HG03558 (cell line): ENCODE measurements around the gene MLXIPL.
"Not testable (repeated sequence)": the region's sequence is repeated elsewhere in the genome, so short reads cannot be mapped to it uniquely, and the experiment has no call there.

Source experiments
- ATAC-seq: cut with Tn5 transposase; IDR thresholded peaks from one replicate; pipeline ENCODE4 v1.9.1; 2021; ENCODE audit warnings: moderate number of reproducible peaks; ENCODE audit not compliant: unreplicated experiment; ENCODE audit errors: extremely low read depth

MLXIPL gene

DNA sequence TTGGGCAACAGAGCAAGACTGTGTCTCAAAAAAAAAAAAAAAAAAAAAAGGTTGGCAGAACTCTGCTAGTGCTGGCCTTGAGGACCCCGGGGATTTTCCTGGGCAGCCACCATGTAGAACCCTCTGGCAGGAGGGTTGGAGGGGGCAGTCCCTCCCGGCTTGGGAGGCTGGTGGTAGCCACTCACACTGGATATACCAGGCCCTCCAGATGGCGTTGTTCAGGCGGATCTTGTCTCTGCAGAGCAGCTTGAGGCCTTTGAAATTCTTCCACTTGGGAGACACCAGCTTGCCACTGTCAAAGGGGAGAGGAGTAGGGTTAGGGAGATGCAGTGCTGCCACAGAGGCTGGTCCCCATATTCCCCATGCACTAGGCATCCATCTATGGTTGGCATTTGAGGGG, 8.4 kb downstream of the MLXIPL start:
- no peak for ATAC-seq

DNA sequence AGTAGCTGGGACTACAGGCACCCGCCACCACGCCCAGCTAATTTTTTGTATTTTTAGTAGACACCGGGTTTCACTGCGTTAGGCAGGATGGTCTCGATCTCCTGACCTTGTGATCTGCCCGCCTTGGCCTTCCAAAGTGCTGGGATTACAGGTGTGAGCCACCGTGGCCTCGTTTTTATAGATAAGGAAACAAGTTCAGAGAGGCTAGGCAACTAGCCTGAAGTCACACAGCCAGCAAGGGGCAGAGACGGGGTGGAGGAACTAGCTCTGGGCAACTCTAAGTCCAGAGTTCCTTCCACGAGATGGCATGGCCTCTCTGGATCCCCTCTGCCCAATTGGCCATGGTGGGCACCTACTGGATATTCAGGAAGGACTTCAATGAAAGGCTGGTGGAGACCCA, 9.4 kb downstream of the MLXIPL start:
- not testable (repeated sequence) for ATAC-seq

DNA sequence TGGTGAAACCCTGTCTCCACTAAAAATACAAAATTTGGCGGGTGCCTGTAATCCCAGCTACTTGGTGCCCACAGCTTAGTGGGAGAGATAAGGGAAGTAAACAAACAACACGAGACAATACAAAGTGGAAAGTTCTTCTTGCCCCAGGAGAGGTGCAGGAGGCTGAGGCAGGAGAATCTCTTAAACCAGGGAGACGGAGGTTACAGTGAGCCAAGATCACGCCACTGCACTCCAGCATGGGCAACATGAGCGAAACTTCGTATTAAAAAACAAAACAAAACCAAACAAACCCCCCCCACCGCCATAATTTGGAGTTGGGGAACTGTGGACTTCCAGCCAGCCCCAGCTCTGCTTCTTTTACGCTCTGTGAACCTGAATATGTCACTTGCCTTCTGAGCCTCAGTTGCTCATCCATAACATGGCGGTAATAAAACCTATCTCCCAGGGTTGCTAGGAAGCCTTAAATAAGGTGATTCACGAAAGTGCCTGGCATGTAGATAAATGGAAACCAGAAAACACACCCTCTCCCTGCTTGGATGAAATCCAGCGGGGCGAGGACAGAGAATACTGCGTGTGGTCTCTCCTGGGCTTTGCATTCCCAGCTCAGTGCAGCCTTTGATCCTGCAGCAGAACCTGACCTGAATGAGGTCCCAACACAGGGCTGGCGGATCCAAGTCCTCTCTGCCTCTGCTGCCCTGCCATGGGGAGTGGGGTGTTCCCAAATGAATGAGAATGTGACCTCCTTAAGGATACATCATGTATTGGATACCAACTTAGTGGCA, 10.2 kb downstream of the MLXIPL start:
- no peak for ATAC-seq

DNA sequence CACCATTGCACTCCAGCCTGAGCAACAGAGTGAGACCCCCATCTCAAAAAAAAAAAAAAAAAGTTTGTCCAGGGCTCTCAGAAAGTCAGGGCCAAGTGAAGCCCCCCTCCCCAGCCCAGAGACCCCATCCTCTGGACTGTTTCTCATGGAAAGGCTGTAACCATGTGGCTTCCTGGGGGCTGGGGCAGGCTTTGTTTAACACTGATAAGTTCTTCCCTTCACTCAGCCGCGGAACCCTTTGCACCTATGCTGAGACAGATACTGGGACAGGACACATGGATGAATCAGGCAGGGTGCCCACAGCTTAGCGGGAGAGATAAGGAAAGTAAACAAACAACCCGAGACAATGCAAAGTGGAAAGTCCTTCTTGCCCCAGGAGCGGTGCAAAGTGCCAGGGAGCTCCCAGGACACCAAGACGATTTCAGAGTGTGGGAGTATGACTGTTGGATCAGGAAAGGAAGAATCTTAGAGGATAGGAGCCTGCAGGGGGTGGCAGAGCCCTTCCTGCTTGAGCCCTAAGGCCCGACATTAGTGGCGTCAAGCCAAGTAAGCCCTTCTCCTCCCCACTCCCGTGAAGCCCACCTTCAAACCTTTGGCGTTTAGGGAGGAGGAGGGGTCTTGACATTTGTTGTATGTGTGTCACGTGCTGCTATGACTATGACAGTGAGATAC, 11.6 kb downstream of the MLXIPL start:
- ATAC-seq = no peak

DNA sequence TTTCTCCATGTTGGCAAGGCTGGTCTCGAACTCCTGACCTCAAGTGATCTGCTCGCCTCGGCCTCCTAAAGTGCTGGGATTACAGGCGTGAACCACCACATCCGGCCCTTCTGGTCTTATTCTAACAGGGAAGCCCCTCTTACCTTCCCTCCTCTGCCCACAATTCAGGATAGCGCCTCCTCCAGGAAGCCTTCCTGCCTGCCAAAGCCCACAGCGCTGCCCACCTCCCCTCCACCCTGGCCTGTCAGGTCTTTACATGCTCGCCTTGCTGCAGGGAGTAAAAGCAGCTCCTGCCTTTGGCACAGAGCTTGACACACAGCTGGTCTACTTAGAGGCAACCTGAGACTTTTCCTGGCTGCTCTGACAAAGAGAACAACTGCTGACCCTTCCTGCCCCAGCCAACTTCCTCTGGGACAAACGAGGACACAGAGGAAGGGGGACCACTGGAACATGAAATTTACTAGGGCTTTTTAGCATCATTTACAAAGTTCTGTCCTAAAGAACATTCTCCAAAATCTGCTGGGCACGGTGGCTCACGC, 13.2 kb downstream of the MLXIPL start:
- ATAC-seq = no peak

DNA sequence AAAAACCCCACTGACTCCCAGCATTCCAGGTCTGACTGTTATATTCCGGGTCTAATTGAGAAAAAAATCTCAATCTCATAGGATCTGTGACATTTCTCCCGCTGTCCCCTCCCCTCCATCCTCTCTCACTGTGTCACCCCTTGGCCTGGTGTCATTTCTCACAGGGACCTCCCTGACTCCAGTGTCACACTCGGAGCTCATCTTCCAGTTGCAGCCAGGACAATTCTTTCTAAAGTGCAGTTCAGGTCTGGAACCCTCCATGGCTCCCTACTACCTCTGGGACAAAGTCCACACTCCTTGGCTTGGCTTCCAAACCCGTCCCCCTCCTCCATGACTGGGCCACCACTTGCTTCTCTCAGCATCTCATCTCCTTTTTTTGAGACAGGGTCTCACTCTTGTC, 14.2 kb downstream of the MLXIPL start:
- no peak for ATAC-seq

DNA sequence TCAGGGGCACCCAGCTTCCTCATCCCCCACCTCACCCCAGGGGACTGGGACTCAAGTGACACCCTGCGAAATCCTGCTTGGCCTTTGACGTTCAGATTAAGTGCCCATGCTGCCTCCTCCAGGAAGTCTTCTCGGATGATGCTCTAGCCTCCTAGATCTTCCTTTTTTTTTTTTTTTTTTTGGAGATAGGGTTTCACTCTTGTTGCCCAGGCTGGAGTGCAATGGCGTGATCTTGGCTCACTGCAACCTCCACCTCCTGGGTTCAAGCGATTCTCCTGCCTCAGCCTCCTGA, 16.7 kb downstream of the MLXIPL start:
- not testable (repeated sequence) for ATAC-seq

DNA sequence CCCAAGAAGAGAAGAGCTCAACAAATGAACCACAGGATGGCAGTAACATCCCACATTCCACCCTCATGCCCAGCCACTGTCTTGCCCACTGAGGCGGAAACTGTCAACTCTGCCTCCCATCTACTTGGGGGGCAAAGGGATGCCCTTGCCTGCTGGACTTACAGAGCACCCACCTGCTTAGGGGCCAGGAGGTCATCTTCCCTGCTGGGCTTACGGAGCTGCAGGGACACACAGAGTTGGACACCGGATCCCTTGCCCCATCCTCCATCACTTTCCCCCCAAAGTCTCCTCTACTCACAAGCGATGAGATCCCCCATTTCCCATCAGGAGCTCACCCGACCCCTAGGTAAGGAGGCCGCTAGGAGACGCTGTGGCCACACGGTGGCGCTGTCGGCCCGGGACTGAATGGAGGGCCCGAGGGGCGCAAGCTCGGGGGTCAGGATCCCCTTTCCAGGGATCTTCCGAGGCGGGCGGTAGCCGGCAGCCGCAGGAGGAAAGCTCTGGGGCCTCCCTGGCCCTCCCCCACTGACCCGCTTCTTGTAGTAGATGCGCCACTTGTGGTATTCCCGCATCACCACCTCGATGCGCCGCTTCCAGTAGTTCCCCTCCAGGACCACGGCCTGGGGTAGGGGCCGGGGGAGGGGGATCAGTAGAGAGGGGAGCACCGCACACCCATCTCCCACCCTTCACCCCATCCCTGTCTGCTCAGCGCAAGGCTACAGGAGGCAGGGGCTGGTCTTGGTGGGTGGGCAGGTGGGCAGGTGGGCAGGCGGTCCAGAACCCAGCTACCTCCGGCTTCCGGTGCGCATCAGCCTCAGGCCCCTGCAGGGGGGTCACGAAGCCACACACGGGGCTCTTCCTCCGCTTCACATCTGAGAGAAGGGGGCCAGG, 17.3 kb downstream of the MLXIPL start:
- ATAC-seq = no peak

DNA sequence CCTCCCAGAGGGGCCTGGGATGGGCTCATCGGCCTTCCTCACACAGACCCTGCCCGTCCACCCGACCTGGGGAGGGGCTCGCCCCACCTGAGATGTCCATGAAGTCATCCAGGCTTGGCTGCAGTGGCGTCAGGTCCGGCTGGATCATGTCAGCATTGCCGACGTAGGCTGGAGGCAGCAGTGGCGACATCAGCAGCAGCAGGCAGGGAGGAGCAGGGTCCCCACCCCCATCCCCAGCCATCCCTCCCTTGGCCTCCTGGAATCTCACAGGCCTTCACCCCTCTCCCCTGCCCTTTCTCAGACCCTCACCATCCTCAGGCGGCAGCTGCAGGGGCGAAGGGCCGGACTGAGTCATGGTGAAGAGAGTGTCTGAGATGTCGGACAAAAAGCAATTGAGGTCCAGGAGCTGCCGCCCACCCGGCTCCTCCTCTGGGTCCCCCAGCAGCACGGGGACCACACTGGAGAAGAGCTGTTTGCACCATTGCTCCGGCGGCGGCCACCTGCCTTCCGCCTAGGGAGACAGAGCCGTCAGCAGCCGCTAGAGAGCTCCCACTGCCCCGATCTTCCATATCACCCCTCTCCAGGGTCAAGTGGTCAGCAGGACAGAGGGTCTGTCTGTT, 18.6 kb downstream of the MLXIPL start:
- ATAC-seq = no peak

DNA sequence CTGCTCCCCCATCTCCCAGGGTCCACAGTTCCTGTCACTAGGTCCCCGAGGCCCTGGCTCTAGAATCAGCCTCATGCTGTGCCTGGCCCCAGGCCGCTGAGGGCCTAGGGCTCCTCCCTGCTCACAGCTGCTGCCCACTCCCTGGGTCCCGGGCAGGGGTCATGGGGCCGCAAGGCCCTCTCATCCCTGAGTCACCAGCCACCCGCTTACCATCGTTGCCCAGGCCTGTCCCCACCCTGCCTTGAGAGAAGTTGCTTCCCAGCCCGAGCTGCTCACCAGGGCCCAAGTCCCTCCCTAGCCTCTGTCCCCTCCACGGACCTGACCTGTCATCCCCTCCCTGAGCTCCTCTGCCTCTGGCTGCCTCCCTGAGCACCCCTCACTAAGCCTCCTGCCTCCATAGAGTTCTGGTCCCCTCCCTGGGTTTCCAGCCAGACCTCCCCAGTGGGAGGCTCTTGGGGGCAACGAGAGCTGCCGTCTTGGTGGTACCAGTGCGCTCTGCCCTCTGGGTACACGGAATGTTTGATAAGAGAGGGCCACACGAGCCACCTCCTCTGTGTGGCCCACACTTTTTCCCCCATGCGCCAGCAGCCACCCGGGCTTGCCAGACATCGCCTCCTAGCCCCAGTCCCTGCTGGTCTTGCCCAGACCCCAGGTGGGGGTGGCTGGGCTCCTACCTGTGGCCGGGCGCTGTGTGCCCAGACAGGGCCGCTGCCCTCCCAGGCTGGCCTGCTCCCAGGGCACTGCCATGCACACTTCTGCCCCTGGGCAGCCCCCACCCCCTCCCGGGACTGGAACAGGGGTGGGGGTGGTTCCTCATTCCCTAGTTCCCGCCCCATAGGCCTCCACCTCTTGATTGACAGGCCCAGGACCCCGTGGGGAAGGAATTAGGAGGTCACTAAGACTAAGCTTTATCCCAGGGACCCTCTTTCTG, 21.3 kb downstream of the MLXIPL start:
- no peak for ATAC-seq

DNA sequence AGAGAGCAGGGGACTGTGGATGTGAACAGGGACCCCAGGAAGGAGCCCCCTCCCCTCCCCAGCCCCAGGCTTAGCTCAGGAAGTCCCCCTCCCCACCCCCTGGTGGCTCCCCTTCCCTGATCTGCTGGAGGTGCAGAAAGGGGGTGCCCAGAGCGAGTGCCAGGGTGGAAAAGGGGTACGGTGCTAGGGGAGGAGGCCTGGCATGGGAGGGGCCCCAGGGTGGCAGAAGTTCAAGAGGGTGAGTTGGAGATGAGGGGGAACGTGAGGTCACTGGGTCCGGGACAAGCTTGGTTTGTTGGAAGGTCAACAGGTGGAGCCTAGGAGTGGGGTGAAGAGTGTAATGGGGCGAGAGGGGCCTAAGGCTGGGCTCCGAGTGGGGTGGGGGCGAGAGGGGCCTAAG, 24.4 kb downstream of the MLXIPL start:
- no peak for ATAC-seq

DNA sequence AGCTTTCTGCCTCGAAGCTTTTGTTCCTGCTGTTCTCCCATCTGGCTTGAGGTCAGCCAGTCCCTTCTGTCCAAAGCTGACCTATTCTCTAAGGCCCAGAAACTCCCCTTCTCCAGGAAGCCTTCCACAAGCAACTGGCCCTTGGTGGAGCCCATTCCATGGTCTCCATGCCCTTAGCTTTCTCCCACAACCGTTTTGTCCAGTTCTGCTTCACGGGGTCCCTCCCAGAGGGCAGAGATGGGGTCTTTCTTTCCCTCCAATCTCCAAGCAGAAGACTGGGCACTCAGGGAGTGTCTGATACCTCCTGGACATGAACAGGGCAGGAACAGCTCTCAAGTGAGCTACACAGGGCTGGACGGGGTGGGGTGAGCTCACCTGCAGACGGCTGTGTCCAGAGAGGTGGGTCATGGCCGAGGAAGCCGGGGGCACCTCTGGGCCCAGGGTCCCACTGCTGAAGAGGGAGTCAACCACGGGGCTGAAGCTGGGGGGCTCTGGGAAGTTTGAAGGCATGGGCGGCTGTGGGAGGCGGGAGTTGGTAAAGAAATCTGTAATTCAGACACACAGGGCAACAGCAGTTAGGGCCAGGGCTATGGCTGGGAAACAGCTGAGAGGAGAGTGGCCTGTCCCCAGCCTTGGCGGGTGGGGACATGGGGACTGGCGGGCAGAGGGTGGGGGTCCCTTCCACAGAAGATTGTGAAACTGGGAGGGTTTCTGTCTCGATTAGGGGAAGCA, 25.0 kb downstream of the MLXIPL start:
- no peak for ATAC-seq

DNA sequence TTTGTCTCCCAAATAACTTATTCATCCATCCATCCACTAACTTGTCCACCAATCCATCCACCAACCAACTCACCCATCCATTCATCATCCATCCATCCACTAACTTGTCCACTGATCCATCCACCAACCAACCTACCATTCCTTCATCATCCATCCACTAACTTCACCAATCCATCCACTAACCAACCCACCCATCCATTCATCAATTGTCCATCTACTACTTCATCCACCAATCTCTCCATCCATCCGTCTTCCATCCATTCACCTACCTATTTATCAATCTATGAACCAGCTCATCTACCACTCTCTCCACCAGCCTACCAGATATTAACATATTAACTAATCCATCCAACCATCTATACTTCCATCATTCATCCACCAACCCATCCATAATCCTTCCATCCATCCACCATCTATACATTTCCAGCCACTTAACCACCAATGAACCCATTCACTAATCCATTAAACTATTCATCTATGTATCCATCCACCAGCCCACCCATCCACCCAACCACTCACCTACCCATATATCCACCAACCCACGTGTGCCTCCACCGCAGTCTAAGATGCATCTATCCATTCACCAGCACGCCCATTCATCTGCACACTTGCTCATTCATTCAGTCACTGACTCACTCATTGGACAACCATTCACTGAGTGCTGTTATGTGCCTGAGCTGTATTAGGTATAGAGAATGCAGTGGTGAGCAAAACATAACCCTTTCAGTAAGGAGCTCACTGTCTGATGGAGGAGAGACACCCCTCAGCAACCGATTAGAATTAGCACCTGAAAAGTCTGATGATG, 26.1 kb downstream of the MLXIPL start:
- ATAC-seq = no peak

DNA sequence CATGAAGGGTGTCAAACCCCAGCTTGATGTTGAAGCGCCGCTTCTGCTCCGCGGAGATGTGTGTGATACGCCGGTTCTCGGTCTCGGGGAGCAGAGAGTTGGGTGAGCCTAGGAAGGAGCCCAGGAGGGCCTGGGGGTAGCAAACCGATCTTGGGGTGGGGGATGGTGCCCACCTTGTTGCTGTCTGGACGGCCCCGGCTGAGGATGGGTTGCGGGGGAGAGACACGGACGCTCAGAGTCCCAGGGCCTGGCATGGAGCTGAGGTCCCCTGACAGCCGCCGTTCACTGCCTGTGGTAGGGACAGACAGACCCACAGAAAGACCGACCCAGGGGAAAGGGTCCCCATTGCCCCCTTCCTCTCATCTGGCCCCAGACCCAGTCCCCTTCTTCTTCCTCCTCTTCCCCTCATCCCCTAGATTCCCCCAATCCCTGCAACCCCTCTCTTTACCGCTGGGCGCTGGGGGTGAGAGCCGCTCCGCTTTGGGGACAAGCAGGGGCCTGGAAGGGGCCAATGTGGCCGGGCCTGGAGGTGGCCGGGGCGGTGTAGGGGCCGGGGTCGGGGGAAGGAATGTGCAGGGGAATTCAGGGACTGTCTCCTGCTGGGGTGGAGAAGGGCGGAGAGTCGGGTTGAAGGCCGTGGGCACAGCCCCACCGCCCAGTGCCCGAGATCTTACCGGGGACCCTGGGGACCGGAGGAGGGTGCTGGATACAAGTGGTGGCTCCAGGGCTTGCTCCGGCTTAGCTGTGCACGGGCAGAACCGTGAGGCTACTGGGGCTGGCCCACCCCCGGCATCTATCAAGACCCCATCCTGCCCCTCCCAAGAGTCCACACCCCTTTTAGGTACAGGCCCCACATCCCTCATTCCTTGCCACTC, 27.9 kb downstream of the MLXIPL start:
- ATAC-seq = no peak

DNA sequence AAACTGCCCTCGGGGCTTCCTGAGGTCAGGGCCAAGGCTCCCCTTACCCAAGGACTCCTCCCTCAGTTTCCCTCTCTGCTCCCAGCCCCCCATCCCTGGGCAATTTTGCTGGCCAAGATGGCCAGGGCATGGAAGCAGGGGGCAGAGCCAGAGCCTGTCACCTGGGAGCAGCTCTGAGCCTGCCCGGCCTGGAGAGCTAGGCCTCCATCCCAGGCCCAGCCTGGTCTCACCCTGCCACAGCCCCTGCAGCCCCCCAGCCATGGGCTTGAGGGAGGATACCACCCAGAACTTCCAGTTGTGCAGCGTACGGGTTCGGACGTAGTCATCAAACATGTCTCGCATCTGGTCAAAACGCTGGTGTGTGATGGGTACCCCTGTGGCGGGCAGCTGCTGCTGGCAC, 29.0 kb downstream of the MLXIPL start:
- no peak for ATAC-seq

DNA sequence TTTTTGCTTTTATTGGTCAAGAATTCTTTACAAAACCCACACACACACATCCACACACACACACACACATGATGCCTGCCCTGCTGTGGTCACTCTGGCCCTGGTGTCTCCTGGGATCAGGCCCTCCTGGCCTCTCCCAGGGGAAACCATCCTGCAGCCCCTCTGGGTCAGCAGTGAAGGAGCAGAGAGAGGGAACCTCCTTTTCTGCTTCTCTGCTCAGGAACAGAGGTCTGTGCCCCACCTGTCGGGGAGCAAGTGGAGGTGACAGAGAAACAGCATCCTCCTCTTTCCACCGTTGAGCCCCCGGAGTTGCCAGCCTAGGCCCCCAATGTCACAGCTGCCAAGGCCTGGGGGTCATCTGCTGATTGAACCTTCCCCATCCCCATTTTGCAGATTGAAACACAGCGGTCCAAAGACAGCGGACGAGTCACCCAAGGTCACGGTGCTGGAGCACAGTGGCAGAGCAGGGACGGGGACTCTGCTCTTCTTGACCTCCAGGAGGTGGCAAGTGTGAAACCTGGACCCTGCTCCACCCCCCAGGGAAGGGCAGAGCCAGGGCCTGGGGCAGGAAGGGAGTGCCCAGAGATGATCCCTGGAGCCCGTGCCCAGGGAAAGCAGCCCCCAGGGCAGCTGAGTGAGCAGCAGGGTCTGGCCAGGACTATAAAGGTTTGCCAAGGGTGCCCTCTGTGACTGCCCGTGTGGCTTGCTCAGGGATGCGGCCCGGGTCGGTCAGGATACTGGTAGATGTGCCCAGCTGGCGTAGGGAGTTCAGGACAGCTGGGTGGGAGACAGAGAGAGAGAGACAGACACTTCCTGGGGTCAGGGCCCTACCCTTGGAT, 30.9 kb downstream of the MLXIPL start:
- ATAC-seq = no peak
